GM19193 (cell line): ENCODE data around the gene DPEP2NB.

ENCODE experiments used
- POLR2A ChIP-seq: IDR thresholded peaks from 4 replicates; pipeline ENCODE4 v1.6.1; 2011; ENCODE audit not compliant: insufficient read depth, insufficient read length; ENCODE audit errors: extremely low read depth

Gene DPEP2NB

GRCh38 chr16:67971111-67971510 is 44.6 kb downstream of the DPEP2NB start:
- no peak for TF ChIP-seq POLR2A

GRCh38 chr16:67969254-67970039 is 46.3 kb downstream of the DPEP2NB start:
- no peak for TF ChIP-seq POLR2A

- peak; percentile 71 for TF ChIP-seq POLR2A
Measured at GRCh38 chr16:67968400-67969253, 47.1 kb downstream of the DPEP2NB start, which contains the start of gene SLC12A4. TSS of gene SLC12A4 (minus strand) at chr16:67968637. CDS start at chr16:67968553, 84 bp downstream.

GRCh38 chr16:67967958-67968399 is 47.7 kb downstream of the DPEP2NB start:
- no peak for TF ChIP-seq POLR2A

- no peak for TF ChIP-seq POLR2A
Measured at GRCh38 chr16:67967183-67967957, 48.3 kb downstream of the DPEP2NB start.

- no peak for TF ChIP-seq POLR2A
Measured at GRCh38 chr16:67966549-67967182, 49.0 kb downstream of the DPEP2NB start.

- no peak for TF ChIP-seq POLR2A
Measured at GRCh38 chr16:67965668-67966548, 49.8 kb downstream of the DPEP2NB start.

- no peak for TF ChIP-seq POLR2A
Measured at GRCh38 chr16:67964477-67965131, 51.1 kb downstream of the DPEP2NB start.

GRCh38 chr16:67963662-67964321 is 51.9 kb downstream of the DPEP2NB start:
- no peak for TF ChIP-seq POLR2A
